MCF 10A (cell line): ENCODE results near the gene IL4R. TPM values are rescaled to one million over a fixed set of nuclear protein-coding genes. Genes with fewer than 3 reads are reported as not detected.

Source experiments
- BruUV-seq: library from RNA; stranded (reverse); fragments of 400-500 nt; replicated peaks from 2 replicates; lab custom pipeline; 2021; lab: Mats Ljungman, UMichigan
- CTCF ChIA-PET: fragments of 300-600 bp; sonication (Branson Sonifier 250); formaldehyde crosslinking; extraction: SDS; loops from one replicate; lab custom pipeline; 2021; ENCODE audit warnings: antibody characterized with exemption, inconsistent platforms; lab: Yijun Ruan, JAX
- POLR2A ChIA-PET: fragments of 300-600, 350-650 bp; sonication (Branson Sonifier 250); formaldehyde crosslinking; extraction: SDS; loops from one replicate; lab custom pipeline; 2020; ENCODE audit warnings: antibody characterized with exemption, inconsistent platforms; lab: Yijun Ruan, JAX
- DNase-seq: peaks from one replicate; pipeline ENCODE4 v3.0.0-alpha.2; 2018; ENCODE audit not compliant: unreplicated experiment
- H3K27ac Mint-ChIP-seq: one replicate; pipeline ENCODE4 v1.8.0; 2022; ENCODE audit warnings: mild to moderate bottlenecking, low read depth, mixed read lengths; ENCODE audit not compliant: unreplicated experiment
- H3K27me3 Mint-ChIP-seq: one replicate; pipeline ENCODE4 v1.8.0; 2022; ENCODE audit warnings: mixed read lengths; ENCODE audit not compliant: insufficient read depth, unreplicated experiment
- H3K36me3 Mint-ChIP-seq: one replicate; pipeline ENCODE4 v1.8.0; 2022; ENCODE audit warnings: mild to moderate bottlenecking, moderate library complexity, mixed read lengths; ENCODE audit not compliant: insufficient read depth, unreplicated experiment
- H3K4me1 Mint-ChIP-seq: one replicate; pipeline ENCODE4 v1.8.0; 2022; ENCODE audit warnings: mixed read lengths; ENCODE audit not compliant: insufficient read depth, unreplicated experiment
- H3K4me3 Mint-ChIP-seq: one replicate; pipeline ENCODE4 v1.8.0; 2022; ENCODE audit warnings: mild to moderate bottlenecking, moderate library complexity, mixed read lengths; ENCODE audit not compliant: unreplicated experiment
- H3K9me3 Mint-ChIP-seq: one replicate; pipeline ENCODE4 v1.8.0; 2022; ENCODE audit warnings: mixed read lengths; ENCODE audit not compliant: unreplicated experiment
- CTCF ChIP-seq: fragments of 200-600 bp; IDR thresholded peaks from one replicate; pipeline ENCODE4 v1.8.0; 2022; ENCODE audit warnings: antibody characterized with exemption, mild to moderate bottlenecking; ENCODE audit not compliant: unreplicated experiment
- intact Hi-C: fragments of 100-400 bp; cut with micrococcal nuclease; formaldehyde crosslinking; loops from 2 replicates; pipeline ENCODE4 v1.14.1; 2022
- total RNA-seq: library from RNA; stranded (reverse); gene quantifications from 2 replicates; pipeline ENCODE4 v1.2.3, GENCODE V29; 2022

Gene IL4R
- total RNA-seq, 1 experiment from 2014 or later: 51.9 TPM

DNA sequence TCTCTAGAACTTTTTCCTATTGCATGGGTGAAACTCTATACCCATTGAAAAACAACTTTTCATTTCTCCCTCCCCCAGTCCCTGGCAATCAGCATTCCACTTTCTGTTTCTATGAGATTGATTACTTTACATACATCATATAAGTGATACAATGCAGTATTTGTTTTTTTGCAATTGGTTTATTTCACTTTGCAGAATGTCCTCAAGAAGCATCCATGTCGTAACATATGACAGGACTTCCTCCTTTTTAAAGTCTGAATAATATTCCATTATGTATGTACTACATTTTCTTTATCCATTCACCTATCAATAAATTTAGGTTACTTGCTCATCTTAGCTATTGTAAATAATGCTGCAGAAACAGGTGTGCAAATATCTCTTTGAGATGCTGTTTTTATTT, 97.0 kb downstream of the IL4R start:
- peaks cover 37% of the 10 kb centered on the region for H3K27me3 Mint-ChIP-seq
- intact Hi-C loops: no loop called here
- peaks cover 5% of the 10 kb centered on the region for H3K36me3 Mint-ChIP-seq
- TF ChIP-seq CTCF: no peak
- peaks cover 20% of the 10 kb centered on the region for H3K4me1 Mint-ChIP-seq
- no peak overlapping the region for H3K4me3 Mint-ChIP-seq
- DNase-seq: no peak
- H3K27ac Mint-ChIP-seq: no peak overlapping the region
- peaks cover 8% of the 10 kb centered on the region for H3K9me3 Mint-ChIP-seq
- POLR2A ChIA-PET: no interaction called here
- no TSS peak for BruUV-seq
- CTCF ChIA-PET: no interaction called here

GRCh38 chr16:27413956-27414355, 100.2 kb downstream of the IL4R start:
- Mint-ChIP-seq H3K27me3 (peaks cover 37% of the 10 kb centered on the region), H3K27ac (no peak overlapping the region), H3K9me3 (peaks cover 8% of the 10 kb centered on the region), H3K4me3 (no peak overlapping the region), H3K4me1 (peaks cover 8% of the 10 kb centered on the region), H3K36me3 (peaks cover under 1% of the 10 kb centered on the region)
- no peak for DNase-seq
- TF ChIP-seq CTCF: no peak
- intact Hi-C loops: no loop called here
- ChIA-PET POLR2A (no interaction called here), CTCF (no interaction called here)
- BruUV-seq: no TSS peak

Other genes starting within 250 kb of the IL4R start
- not detected in 2 replicates for gene C16orf82, start 247.0 kb upstream of the IL4R start, total RNA-seq
- gene KDM8, start 110.4 kb upstream of the IL4R start, total RNA-seq: 3.7 and 4.1 TPM in 2 replicates
- gene NSMCE1, start 45.2 kb upstream of the IL4R start, total RNA-seq: 106 and 119 TPM in 2 replicates
- 0.15 and 0.21 TPM in 2 replicates for gene IL21R, start 88.2 kb downstream of the IL4R start, total RNA-seq
- 38.1 and 52.3 TPM in 2 replicates for gene GTF3C1, start 235.9 kb downstream of the IL4R start, total RNA-seq
- gene KATNIP, start 236.2 kb downstream of the IL4R start, total RNA-seq: 21.3 and 36.5 TPM in 2 replicates